GM12878 (cell line): Measurements from ENCODE around the gene NOP16. TPM values are rescaled to one million over a fixed set of nuclear protein-coding genes. Genes with fewer than 3 reads are reported as not detected.

Source experiments
- ATF2 ChIP-seq: IDR thresholded peaks from 2 replicates; pipeline ENCODE4 v1.6.1; 2012; ENCODE audit warnings: low read length, inconsistent platforms
- DPF2 ChIP-seq: fragments of 450-650 bp; IDR thresholded peaks from 2 replicates; pipeline ENCODE4 v1.6.1; 2017; ENCODE audit warnings: mild to moderate bottlenecking
- MTA2 ChIP-seq: fragments of 450-650 bp; IDR thresholded peaks from 2 replicates; pipeline ENCODE4 v1.6.1; 2016; ENCODE audit warnings: low read depth, mild to moderate bottlenecking, moderate library complexity
- MTA3 ChIP-seq: IDR thresholded peaks from 2 replicates; pipeline ENCODE4 v1.6.1; 2012; ENCODE audit warnings: low read length, inconsistent platforms, borderline replicate concordance
- NR2C1 ChIP-seq: fragments of 450-650 bp; IDR thresholded peaks from 2 replicates; pipeline ENCODE4 v1.6.1; 2017; ENCODE audit warnings: antibody characterized with exemption, mild to moderate bottlenecking, moderate library complexity
- NR2F1 ChIP-seq: fragments of 450-650 bp; conservative IDR thresholded peaks from 2 replicates; pipeline ENCODE4 v1.6.1; 2017; ENCODE audit warnings: mild to moderate bottlenecking
- PAX8 ChIP-seq: fragments of 450-650 bp; IDR thresholded peaks from 2 replicates; pipeline ENCODE4 v1.6.1; 2017; ENCODE audit warnings: mild to moderate bottlenecking, moderate library complexity
- RAD51 ChIP-seq: fragments of 450-650 bp; IDR thresholded peaks from 2 replicates; pipeline ENCODE4 v1.6.1; 2016; ENCODE audit warnings: moderate library complexity, mild to moderate bottlenecking, inconsistent platforms
- SIX5 ChIP-seq: IDR thresholded peaks from 2 replicates; pipeline ENCODE4 v1.6.1; 2011; ENCODE audit warnings: mild to moderate bottlenecking, low read depth, low read length, moderate library complexity; ENCODE audit not compliant: severe bottlenecking
- polyA plus RNA-seq, 11 experiments: library from polyadenylated mRNA; depleted of rRNA in 4 of 11; unstranded in 6 of 11; stranded (reverse) in 5 of 11; fragments of >200 nt; fragmentation: Nextera tagmentation in 4 of 11; fragmentation: Illumina TruSeq in 1 of 11; extraction: Ambion mirVana in 4 of 11; extraction: Trizol in 1 of 11; gene quantifications; 1 replicate in 1 of 11; 2 replicates in 10 of 11; pipeline versions ENCODE4 v1.2.1 to v1.2.3, GENCODE V29; 2011 to 2016; ENCODE audit warnings: inconsistent platforms in 2 of 11, missing spikeins in 2 of 11, low read depth in 1 of 11
- total RNA-seq, 4 experiments: library from RNA; depleted of rRNA in 3 of 4; stranded (reverse); fragments of >200 nt in 3 of 4; fragmentation: Illumina TruSeq in 1 of 4; extraction: Trizol in 1 of 4; gene quantifications; 2 replicates each; pipeline versions ENCODE4 v1.2.1 to v1.2.3, GENCODE V29; 2013 to 2021
- TF ChIP-seq, protein P1 (sequence below): fragments of 450-650 bp; IDR thresholded peaks from 2 replicates; pipeline ENCODE4 v1.6.1; 2017; ENCODE audit warnings: borderline replicate concordance
- TF ChIP-seq, protein P2 (sequence below): fragments of 450-650 bp; IDR thresholded peaks from 2 replicates; pipeline ENCODE4 v1.6.1; 2017; ENCODE audit warnings: mild to moderate bottlenecking
- TF ChIP-seq, protein P3 (sequence below): IDR thresholded peaks from 2 replicates; pipeline ENCODE4 v1.6.1; 2011; ENCODE audit warnings: borderline replicate concordance, low read depth, mild to moderate bottlenecking, moderate library complexity, mixed read lengths, low read length; ENCODE audit not compliant: insufficient read depth; ENCODE audit errors: extremely low read length

NOP16 gene
- total and polyA plus RNA-seq, 10 of the 15 experiments (the other 5 are each of a cell fraction or from before 2014, with no cell fraction given): 50.3 to 276 (median 116) TPM

GRCh38 chr5:176388444-176389134 is at the start of gene NOP16, which contains the start of gene HIGD2A (continued):
- TF ChIP-seq, protein P1, sequence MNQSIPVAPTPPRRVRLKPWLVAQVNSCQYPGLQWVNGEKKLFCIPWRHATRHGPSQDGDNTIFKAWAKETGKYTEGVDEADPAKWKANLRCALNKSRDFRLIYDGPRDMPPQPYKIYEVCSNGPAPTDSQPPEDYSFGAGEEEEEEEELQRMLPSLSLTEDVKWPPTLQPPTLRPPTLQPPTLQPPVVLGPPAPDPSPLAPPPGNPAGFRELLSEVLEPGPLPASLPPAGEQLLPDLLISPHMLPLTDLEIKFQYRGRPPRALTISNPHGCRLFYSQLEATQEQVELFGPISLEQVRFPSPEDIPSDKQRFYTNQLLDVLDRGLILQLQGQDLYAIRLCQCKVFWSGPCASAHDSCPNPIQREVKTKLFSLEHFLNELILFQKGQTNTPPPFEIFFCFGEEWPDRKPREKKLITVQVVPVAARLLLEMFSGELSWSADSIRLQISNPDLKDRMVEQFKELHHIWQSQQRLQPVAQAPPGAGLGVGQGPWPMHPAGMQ: peak; percentile 88
- TF ChIP-seq RAD51 (no peak; the same call in 1 of the 2 replicates), DPF2 (no peak), NR2F1 (peak; percentile 88; the same call in 1 of the 2 replicates), MTA3 (no peak; the same call in 1 of the 2 replicates), PAX8 (no peak), SIX5 (peak; percentile 89), MTA2 (peak; percentile 67; the same call in 1 of the 2 replicates), ATF2 (no peak), NR2C1 (peak; percentile 84)
- TF ChIP-seq, protein P2, sequence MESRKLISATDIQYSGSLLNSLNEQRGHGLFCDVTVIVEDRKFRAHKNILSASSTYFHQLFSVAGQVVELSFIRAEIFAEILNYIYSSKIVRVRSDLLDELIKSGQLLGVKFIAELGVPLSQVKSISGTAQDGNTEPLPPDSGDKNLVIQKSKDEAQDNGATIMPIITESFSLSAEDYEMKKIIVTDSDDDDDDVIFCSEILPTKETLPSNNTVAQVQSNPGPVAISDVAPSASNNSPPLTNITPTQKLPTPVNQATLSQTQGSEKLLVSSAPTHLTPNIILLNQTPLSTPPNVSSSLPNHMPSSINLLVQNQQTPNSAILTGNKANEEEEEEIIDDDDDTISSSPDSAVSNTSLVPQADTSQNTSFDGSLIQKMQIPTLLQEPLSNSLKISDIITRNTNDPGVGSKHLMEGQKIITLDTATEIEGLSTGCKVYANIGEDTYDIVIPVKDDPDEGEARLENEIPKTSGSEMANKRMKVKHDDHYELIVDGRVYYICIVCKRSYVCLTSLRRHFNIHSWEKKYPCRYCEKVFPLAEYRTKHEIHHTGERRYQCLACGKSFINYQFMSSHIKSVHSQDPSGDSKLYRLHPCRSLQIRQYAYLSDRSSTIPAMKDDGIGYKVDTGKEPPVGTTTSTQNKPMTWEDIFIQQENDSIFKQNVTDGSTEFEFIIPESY: 0 out of 2 replicates have a peak, but pooled peaks have one; percentile 7
- TF ChIP-seq, protein P3, sequence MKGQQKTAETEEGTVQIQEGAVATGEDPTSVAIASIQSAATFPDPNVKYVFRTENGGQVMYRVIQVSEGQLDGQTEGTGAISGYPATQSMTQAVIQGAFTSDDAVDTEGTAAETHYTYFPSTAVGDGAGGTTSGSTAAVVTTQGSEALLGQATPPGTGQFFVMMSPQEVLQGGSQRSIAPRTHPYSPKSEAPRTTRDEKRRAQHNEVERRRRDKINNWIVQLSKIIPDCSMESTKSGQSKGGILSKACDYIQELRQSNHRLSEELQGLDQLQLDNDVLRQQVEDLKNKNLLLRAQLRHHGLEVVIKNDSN: no peak
- TF ChIP-seq, all 136 proteins: peak for 70
